Measurements from ENCODE around the gene ZNF555. TPM values are rescaled to one million over a fixed set of nuclear protein-coding genes. Genes with fewer than 3 reads are reported as not detected.

ZNF555 gene
- polyA plus RNA-seq, 2 of the 4 experiments (the other 2 are of a cell fraction) = 1.7 to 2.3 TPM

GRCh38 chr19:2799273-2800020 lies 41.8 kb upstream of the ZNF555 start:
- H3K4me3 ChIP-seq = no peak overlapping the region
- H3K27ac ChIP-seq = no peak overlapping the region
- POLR2A ChIA-PET = no interaction called here
- no peak for TF ChIP-seq EHMT2 (IDR thresholded peaks at IDR 0.05; ENCODE audit: low read depth)
- no peak for TF ChIP-seq MAX (IDR thresholded peaks at IDR 0.05)
- no peak for TF ChIP-seq USF2 (IDR thresholded peaks at IDR 0.05)
- TF ChIP-seq ZFP36 (IDR thresholded peaks at IDR 0.05; ENCODE audit: borderline replicate concordance, partially characterized antibody) = no peak
- no peak for TF ChIP-seq GATA3 (IDR thresholded peaks at IDR 0.05; ENCODE audit: borderline replicate concordance)
- TF ChIP-seq JUN (IDR thresholded peaks at IDR 0.05) = no peak
- H3K4me2 ChIP-seq = no peak overlapping the region
- FAIRE-seq = no peak
- CTCF ChIA-PET = interaction anchor here (0.6 to 2.2 kb wide), 5 partner anchors 10 to 327 kb away, joined by 3 to 6 read pairs (median 3); partner anchors contain the start of gene ZNF554
- 93% methylated on average over 28 of the region's 41 CpGs for WGBS (ENCODE audit: missing lambda C conversion rate)
- no peak for DNase-seq (ENCODE audit: low read depth in 1 of 2, low spot score in 1 of 2)
- H3K9me3 ChIP-seq = no peaks in the 10 kb centered on the region
- ATAC-seq = no peak
- H3K4me1 ChIP-seq = no peaks in the 10 kb centered on the region

- DNase-seq (ENCODE audit: low read depth in 1 of 2, low spot score in 1 of 2) = no peak
- CTCF ChIA-PET = interaction anchor here (1.3 kb wide), 1 partner anchor 10 kb away, joined by 3 read pairs; no protein-coding TSS in a partner anchor
- Histone ChIP-seq H3K4me2 (no peak overlapping the region), H3K9me3 (no peaks in the 10 kb centered on the region), H3K4me3 (no peak overlapping the region), H3K4me1 (no peaks in the 10 kb centered on the region), H3K27ac (no peak overlapping the region)
- ATAC-seq = no peak
- TF ChIP-seq ZSCAN20 (CRISPR knock-in tag; IDR thresholded peaks at IDR 0.05) (no peak), PHF8 (IDR thresholded peaks at IDR 0.05; ENCODE audit: borderline replicate concordance, low read depth) (no peak), CBX2 (IDR thresholded peaks at IDR 0.05; ENCODE audit: borderline replicate concordance, low read depth) (no peak), ATOH8 (CRISPR knock-in tag; IDR thresholded peaks at IDR 0.05; ENCODE audit: low read depth) (no peak), EHMT2 (IDR thresholded peaks at IDR 0.05; ENCODE audit: low read depth) (no peak), SMC3 (IDR thresholded peaks at IDR 0.05) (no peak), HOXA7 (CRISPR knock-in tag; IDR thresholded peaks at IDR 0.05) (no peak)
- POLR2A ChIA-PET = no interaction called here
- FAIRE-seq = no peak
- 98% methylated on average over 13 of the region's 22 CpGs for WGBS (ENCODE audit: missing lambda C conversion rate)
Observed at GRCh38 chr19:2800506-2800905, 40.8 kb upstream of the ZNF555 start.

- CTCF ChIA-PET = no interaction called here
- WGBS (ENCODE audit: missing lambda C conversion rate) = 96% methylated on average over 11 of the region's 17 CpGs
- TF ChIP-seq TFCP2L1 (CRISPR knock-in tag; IDR thresholded peaks at IDR 0.05) (no peak), RARB (CRISPR knock-in tag; IDR thresholded peaks at IDR 0.05) (no peak), FOSB (CRISPR knock-in tag; IDR thresholded peaks at IDR 0.05) (no peak)
- ATAC-seq (no peak), FAIRE-seq (no peak), DNase-seq (ENCODE audit: low read depth in 1 of 2, low spot score in 1 of 2) (no peak)
- H3K27ac ChIP-seq = no peak overlapping the region
- no peaks in the 10 kb centered on the region for H3K9me3 ChIP-seq
- POLR2A ChIA-PET = no interaction called here
- H3K4me2 ChIP-seq = no peak overlapping the region
- H3K4me1 ChIP-seq = no peaks in the 10 kb centered on the region
- H3K4me3 ChIP-seq = no peak overlapping the region
Observed at GRCh38 chr19:2802826-2803225, 38.4 kb upstream of the ZNF555 start.

- WGBS (ENCODE audit: missing lambda C conversion rate) = 88% methylated on average over 28 of the region's 29 CpGs
- no peak for FAIRE-seq
- TF ChIP-seq RFX5 (IDR thresholded peaks at IDR 0.05) (no peak), ATOH8 (CRISPR knock-in tag; IDR thresholded peaks at IDR 0.05; ENCODE audit: low read depth) (no peak), MAZ (IDR thresholded peaks at IDR 0.05; ENCODE audit: borderline replicate concordance, low read depth, low read length) (no peak)
- ChIA-PET CTCF (no interaction called here), POLR2A (no interaction called here)
- no peak for DNase-seq (ENCODE audit: low read depth in 1 of 2, low spot score in 1 of 2)
- no peak overlapping the region for H3K4me2 ChIP-seq
- no peaks in the 10 kb centered on the region for H3K4me1 ChIP-seq
- H3K4me3 ChIP-seq = no peak overlapping the region
- no peak overlapping the region for H3K27ac ChIP-seq
- no peak for ATAC-seq
- no peaks in the 10 kb centered on the region for H3K9me3 ChIP-seq
Observed at GRCh38 chr19:2803486-2804155, 37.7 kb upstream of the ZNF555 start.

Data from A549 (cell line).